DMS53 treated with DMSO at 0.1 percent for 48 hours (cell line): ENCODE data around the gene LRRC4C.

ENCODE experiments used
- DNase-seq: peaks from one replicate; lab custom pipeline; 2025; ENCODE audit not compliant: unreplicated experiment; lab: John Stamatoyannopoulos, UW

The LRRC4C gene

GRCh38 chr11:41459465-41460401, at the start of gene LRRC4C:
TSS of gene LRRC4C (minus strand) at chr11:41459652.
- no peak for DNase-seq

DNA sequence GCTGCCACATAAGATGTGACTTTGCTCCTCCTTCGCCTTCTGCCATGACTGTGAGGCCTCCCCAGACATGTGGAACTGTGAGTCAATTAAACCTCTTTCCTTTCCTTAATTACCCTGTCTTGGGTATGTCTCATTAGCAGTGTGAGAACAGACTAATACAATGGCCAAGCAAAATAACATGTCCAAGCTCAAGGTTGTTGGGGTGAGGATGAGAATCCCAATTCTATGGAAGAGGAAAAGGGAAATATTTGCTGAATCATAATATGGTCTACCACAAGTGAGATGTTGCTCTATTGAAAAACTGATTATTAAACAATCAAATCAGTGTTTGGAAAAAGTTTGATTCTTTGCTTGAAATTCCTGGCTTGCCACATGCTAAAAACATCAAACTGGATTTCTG, 48.7 kb upstream of the LRRC4C start:
- no peak for DNase-seq

- DNase-seq, result no peak
Measured at GRCh38 chr11:41499429-41499828, 40.0 kb upstream of the LRRC4C start.

- peak; percentile 5 for DNase-seq
Measured at GRCh38 chr11:41498726-41499125, 39.3 kb upstream of the LRRC4C start.

- DNase-seq, result no peak
Measured at GRCh38 chr11:41497974-41498373, 38.5 kb upstream of the LRRC4C start.

DNA sequence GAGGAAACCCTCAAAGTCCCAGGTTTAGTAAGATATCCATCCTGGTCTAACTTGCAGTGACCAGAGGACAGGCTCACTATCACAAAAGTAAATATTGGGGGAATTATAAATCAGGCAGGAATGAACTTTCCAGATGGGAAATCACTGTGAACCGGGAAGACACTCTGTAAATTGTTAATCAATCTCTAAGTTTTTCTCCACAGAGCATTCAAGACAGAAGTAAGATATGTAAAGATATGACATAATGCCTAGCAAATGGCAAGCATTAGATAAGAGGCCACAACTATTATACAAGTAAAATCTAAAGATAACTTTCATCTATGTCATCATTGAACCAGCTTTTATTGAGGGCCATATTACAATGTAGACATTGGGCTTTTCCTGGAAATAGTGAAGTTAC, 35.3 kb upstream of the LRRC4C start:
- no peak for DNase-seq

- DNase-seq, result no peak
Measured at GRCh38 chr11:41486424-41486823, 27.0 kb upstream of the LRRC4C start.

GRCh38 chr11:41483956-41484355, 24.5 kb upstream of the LRRC4C start:
- DNase-seq, result no peak

GRCh38 chr11:41479179-41479578, 19.7 kb upstream of the LRRC4C start:
- no peak for DNase-seq

DNA sequence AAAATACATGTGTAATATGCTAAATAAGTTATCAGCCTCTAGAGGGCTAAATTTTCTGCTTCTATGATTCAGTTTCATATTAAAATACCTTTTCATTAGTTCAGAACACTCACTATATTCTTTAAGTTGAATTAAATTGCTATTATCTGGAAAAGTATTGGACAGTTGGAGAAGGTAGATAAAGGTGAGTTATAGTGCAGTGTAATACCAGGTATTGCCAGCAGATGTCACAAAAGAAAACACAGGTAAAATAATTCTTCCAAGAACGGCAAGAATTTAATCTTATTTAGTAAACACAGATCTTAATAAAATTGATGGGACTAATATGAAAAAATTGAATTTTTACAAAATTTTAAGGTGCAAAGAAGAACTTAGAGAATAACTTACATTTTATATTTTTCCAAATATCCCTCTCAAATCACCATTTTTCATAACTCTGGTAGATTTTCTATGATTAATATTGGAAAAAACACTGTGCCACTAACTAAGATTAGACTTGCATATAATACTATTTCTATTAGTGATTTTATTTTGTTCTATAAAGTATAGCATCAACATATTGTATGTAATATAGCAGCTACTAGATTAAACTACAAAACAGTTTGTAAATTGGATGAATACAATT, 1.7 kb upstream of the LRRC4C start:
- DNase-seq, result peak; percentile 1

GRCh38 chr11:41458641-41459040, 811 bp downstream of the LRRC4C start:
- no peak for DNase-seq

DNA sequence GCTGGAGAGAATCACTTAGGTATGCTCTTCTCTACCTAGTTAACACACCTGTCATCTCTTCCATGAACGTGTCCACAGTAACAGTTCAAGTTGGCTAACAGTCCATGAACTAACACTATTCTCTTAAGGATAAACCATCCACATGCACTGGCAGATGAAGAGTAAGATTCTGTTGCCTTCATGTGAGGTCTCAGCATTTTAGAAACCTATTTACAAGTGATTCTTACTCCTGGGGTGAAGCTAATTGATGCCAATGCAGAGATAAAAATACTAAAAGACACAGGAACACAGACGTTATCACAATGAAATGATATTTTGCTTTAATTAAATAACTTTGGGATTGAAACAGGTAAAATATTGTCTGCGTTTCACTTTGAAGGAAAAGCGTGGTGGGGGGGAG, 1.3 kb downstream of the LRRC4C start:
- no peak for DNase-seq

DNA sequence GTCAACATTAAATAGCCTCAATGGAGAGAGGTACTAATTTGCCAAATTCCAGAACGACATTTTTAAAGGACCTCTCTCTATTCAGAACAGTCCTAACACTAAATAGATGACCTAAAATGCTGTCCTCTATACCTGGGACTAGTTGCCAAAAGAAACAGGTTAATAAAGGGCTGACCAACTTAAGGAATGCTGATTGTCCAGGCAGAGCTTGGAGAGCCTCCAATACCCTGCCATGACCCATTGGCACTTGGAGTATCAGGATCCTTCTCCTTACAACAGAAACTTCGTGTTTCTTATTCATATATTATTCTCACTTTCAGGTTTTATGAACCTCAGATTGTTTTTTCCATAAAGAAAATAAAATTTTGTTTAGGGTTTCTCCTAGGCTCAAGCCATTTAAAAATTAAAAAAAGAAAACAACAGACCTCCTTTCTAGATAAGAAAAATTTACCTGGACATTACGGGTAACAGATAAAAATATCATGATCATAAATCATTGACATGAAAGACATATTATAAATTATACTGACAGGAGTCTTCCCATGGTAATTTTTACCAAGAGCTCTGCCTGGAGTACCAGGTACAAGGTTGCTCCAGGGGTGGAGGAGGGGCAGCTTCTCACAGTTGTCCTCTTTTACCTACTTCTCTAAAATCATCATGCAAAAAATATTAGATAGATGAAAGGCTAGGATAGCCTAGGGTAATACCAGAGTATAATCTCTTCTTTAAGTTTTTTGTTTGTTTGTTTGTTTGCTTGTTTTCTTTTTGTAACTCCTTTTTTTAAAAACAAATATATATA, 2.0 kb downstream of the LRRC4C start:
- no peak for DNase-seq

- no peak for DNase-seq
Measured at GRCh38 chr11:41456269-41456668, 3.2 kb downstream of the LRRC4C start.

DNA sequence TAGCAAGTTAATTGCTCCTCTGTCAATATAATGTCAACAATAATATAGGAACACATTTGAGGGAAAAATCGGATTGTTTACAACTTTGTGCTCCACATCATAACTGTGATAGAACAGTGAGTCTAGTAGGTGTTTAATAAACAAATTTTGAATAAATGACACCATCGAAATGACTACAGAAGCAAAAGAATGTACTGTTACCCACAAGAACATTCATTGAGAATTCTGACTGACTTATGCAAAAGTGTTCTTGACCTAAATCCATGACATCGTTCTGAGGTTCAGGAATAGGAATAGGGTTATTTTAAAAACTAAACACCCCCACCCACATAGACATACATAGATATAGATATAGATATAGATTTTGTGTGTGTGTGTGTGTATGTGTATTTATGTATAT, 8.4 kb downstream of the LRRC4C start:
- no peak for DNase-seq

GRCh38 chr11:41449483-41450050, 9.9 kb downstream of the LRRC4C start:
- DNase-seq, result no peak

GRCh38 chr11:41446566-41446965, 12.9 kb downstream of the LRRC4C start:
- DNase-seq, result no peak

- no peak for DNase-seq
Measured at GRCh38 chr11:41446107-41446506, 13.3 kb downstream of the LRRC4C start.

DNA sequence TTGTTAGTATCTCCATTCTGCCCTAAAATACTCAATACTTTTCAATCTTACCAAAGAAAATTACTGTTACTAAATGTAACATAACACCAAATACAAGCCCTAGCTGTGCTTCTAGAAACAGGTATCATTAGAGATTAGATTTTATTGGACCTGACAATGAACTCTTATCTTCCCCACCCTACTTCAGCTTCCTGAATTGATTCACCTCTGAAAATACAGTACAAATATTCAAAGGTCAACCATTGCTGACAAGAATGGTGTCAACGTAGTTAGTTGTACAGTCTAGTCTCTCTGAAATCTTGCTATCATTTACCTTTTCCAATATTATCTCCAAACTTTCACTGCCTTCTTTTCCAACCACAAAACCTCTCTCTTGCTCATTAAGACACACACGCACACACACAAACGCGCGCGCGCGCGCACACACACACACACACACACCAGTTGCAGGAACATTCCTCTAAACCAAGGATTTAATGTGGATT, 22.4 kb downstream of the LRRC4C start:
- no peak for DNase-seq

GRCh38 chr11:41435531-41435930, 23.9 kb downstream of the LRRC4C start:
- DNase-seq, result no peak

DNA sequence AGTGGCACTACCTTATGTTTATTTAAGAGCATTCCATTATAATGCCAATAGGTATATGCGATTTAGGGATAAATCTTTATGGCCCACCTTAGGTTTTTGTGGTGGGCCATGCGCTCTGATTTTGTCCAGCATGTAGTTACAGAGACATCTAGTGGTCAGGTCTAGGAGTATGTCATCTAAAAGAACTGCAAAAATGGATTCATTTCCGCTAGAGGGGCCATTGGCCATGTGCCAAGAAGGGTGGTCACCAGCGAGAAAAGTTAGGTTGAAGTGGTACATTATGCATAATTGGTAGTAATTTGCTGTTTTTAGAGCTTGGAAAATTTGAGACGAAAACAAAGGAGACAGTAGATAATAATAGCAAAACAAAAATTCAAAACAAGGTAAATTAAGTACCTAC, 27.7 kb downstream of the LRRC4C start:
- no peak for DNase-seq
